GM21515 (cell line): ENCODE measurements around the gene GOLGA6A.
"Not testable (repeated sequence)": the region's sequence is repeated elsewhere in the genome, so short reads cannot be mapped to it uniquely, and the experiment has no call there.

Source experiments
- ATAC-seq: cut with Tn5 transposase; IDR thresholded peaks from one replicate; pipeline ENCODE4 v1.9.1; 2021; ENCODE audit not compliant: unreplicated experiment

GOLGA6A gene

DNA sequence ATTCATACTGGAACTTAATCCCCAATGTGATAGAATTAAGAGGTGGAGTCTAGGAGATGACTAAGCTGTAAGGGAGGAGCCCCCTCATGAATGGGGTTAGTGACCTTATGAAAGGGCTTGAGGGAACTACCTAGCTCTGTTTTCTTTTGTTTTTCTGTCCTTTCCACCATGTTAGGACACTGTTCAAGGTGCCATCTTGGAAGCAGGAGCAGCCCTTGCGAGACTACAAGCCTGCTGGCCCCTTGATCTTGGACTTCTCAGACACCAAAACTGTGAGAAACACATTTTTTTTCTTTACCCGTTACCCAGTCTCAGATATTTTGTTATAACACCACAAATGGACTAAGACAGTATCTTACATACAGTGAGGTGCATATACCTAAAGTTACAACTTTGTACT is 26.5 kb downstream of the GOLGA6A start:
- ATAC-seq: no peak

DNA sequence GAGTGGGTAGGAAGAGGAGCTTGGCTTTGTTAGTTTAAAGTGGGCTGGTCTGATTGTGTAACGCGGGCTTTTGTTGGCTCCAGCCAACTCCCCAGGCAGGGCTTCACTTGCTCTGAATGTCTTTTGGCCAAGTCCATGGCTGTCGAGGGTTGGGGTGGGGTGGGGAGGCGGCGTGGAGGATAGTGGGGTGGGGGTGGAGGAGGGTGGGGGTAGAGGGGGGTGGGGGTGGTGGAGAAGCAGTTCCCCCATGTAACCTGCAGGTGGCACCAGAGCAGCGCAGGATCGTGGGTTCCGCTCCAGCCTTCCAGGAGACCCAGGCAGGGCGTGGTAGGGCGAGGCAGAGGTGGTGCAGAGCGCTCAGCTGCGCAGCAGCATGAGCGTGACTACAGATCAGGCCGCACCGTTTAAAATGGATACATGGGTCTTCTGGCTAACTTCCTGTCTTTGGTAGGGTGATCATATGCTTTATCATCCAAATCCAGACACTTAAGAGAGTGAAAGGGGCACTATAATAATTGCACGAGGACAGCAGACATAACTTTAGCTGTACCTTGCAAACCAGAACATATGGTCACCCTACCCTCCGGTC is 28.3 kb downstream of the GOLGA6A start:
- no peak for ATAC-seq

DNA sequence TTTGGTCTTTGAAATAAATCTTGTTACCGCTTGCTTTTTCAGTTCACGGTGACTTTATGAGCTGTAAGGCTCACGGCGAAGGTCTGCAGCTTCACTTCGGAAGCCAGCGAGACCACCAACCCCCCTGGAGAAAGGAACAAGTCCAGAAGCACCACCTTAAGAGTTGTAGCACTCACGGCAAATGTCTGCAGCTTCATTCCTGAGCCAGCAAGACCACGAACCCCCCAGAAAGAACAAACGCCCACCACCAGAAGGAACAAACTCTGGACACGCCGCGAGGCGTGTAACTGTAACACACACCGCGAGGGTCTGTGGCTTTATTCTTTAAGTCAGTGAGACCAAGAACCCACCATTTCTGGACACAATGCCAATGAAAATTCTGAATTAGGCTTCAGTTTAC is 28.8 kb downstream of the GOLGA6A start:
- ATAC-seq: no peak

DNA sequence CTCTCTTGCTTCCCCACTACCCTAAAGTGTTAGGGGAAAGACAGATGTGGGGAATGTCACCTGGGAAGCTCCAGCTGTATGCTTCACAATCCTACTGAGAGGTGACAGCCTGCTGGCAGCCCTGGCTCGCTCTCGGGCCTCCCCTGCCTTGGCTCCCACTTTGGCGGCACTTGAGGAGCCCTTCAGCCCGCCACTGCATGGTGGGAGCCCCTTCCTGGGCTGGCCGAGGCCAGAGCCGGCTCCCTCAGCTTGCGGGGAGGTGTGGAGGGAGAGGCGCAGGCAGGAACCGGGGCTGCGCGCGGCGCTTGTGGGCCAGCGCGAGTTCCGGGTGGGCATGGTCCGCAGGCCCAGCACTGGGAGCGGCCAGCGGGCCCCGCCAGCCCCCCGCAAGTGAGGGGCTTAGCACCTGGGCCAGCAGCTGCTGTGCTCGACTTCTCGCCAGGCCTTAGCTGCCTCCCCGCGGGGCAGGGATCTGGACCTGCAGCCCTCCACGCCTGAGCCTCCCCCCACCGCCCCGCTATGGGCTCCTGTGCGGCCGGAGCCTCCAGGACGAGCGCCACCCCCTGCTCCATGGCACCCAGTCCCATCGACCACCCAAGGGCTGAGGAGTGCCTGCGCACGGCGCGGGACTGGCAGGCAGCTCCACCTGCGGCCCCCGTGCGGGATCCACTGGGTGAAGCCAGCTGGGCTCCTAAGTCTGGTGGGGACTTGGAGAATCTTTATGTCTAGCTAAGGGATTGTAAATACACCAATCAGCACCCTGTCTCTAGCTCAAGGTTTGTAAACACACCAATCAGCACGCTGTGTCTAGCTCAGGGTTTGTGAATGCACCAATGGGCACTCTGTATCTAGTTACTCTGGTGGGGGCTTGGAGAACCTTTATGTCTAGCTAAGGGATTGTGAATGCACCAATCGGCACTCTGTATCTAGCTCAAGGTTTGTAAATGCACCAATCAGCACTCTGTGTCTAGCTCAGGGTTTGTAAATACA is 29.8 kb downstream of the GOLGA6A start:
- not testable (repeated sequence) for ATAC-seq

DNA sequence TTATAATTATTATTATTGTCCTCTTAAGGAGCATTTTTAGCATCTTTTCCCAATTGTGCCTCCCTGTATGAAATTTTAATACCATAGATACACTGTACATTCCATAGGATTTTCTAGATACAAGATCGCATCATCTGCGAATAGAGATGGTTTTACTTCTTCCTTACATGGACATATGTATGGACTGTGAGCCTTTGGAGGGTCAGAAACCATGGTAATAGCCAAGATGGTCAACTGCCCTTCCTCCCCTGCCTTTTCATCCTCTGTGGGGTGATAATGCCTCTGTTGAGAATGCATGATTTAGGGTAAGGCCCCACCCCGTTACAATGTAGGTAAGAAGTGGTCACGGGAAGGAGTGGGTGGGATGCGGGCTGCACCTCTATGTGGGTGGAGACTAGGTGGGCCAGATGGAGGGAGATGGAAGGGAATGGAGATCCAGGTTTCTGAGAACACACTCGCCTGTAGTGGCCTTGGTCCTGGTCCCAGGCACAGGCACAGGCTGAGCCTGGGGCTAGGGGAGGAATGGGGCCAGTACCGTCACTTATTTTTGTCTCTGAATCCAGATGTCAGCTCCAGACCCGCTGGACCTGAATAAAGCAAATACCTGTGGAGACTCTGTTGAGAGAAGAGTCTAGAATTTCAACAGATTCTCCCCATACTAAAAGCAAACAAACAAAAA is 31.7 kb downstream of the GOLGA6A start:
- ATAC-seq: no peak

DNA sequence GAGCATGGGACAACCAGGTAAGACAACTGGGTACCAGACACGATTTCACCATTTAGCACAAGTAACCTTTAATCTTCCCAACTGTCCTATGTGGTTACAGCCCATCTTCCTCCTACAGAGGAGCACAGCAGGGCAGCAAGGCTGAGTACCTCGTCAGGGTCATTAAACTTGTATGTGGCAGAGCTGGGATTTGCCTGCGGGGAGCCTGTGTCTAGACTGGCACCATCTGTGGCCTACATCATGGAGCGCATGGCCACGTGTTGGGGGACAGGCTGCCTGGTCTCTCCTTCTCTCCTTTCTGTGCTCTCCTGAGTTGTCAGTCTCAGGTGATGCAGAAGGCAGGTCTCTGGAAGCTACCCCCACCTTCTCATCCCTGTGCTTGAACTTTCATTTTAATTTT is 32.2 kb downstream of the GOLGA6A start:
- no peak for ATAC-seq

DNA sequence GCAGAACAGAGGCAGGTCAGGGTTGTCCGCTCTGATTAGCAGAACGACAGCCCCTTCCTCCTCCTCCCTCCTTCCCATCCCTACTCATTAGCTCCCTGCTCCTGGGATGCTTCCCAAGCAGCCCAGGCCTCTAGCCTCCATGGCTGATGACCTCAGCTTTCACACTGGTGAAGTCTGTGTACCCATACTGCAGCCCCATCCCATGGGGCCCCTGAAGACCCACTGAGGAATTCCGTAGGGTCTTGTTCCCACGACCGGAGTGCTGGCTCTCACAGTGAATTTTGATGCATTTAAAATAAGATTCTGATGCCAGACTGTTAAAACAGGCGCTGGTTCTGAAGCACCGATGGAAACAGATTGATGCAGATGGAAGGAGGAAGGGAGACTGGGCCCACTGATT is 36.1 kb downstream of the GOLGA6A start:
- ATAC-seq: no peak

DNA sequence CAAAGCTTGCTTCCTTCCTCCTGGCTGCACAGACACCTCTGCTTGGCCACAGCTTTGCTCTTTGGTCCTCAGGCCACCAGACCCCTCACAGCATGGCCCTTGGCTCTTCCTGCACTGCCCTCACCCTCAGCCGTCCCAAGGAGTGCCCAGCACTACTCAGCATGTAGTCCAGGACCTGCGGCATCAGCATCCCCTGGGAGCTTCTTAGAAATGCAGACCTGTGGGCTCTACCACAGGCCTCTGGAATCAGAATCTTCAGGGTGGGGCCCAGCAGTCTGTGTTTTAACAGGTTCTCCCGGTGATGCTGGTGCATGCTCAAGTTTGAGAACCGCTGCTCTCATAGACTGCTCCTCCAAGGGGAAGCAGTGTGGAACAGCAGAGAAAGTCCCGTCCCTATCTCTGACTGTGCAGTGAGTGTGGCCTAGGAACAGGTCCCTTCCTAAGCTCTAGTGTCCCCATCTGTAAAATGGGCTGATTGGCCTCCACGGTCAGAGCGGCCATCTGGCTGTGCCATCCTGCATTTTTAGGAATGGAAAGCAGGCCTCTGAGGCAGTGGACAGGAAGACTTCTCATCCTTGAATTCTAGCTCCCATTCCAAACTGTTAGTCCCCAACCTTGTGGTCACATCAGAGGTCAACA is 36.6 kb downstream of the GOLGA6A start:
- ATAC-seq: no peak

DNA sequence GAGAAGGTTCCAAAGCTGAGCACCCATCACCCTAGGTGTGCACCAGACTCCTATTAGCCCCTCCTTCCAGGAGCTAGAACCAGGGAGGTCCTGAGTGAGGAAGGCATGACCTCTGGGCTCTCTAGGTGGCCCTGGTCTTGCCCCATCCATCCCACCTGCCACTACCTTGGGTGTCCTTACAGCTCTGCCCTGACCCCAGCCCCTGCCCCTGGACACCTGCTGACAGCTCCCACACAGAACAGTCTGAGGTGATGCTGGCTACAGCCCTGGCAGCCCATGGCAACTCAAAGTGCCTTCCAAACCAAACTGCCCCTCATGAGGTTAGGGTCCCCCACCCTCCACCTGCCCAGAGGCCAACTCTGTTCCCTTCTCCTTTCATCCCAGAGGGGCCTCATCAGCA is 37.2 kb downstream of the GOLGA6A start:
- no peak for ATAC-seq

DNA sequence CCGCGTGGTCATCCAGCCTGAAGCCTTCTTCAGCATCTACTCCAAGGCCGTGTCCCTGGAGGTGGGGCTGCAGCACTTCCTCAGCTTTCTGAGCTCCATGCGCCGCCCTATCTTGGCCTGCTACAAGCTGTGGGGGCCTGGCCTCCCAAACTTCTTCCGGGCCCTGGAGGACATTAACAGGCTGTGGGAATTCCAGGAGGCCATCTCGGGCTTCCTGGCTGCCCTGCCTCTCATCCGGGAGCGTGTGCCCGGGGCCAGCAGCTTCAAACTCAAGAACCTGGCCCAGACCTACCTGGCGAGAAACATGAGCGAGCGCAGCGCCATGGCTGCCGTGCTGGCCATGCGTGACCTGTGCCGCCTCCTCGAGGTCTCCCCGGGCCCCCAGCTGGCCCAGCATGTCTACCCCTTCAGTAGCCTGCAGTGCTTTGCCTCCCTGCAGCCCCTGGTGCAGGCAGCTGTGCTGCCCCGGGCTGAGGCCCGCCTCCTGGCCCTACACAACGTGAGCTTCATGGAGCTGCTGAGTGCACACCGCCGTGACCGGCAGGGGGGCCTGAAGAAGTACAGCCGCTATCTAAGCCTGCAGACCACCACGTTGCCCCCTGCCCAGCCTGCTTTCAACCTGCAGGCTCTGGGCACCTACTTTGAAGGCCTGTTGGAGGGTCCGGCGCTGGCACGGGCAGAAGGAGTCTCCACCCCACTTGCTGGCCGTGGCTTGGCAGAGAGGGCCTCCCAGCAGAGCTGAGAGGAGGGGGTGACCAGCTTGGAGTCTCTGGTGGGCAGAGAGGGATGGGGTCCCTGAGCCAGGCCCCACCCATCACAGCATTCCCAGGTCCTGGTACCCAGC is 37.9 kb downstream of the GOLGA6A start:
- no peak for ATAC-seq

DNA sequence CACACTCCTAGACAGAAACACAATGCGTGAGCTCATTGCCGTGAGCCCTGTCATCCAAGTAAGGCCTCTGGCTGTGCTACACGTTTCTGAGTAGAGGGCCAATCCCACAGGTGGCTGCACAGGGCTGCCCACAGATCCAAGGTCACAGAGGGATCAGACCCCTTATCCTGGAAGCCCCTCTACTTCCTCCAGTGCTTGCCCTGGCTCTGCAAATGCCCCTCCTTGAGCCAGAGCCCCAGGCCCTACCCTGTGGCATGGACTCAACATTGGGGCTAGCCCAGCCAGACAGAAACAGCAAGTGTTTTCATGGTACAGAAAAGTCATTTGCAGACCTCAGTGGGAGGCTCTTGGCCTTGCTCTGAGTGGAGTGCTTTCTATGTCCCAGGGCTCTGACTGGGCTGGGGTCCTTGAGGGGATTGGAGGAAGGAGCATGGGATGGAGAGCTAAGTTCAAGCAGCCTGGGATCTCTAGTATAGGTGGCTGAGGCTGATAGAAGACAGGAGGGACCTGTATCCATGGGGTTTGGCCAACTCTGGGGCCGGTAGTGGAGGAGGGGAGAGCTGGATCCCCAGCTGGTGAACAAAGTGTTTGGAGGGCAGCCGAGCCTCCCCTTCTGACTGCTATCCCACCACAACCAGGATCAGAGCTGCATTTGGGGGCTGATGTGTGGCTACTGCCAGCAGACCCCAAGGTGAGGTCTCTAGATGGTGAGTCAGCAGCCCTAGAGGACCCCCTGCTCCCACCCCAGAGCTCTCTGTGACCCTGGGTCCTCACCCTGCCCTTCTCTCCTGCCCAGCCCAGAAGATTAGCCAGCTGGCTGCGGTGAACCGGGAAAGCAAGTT is 38.7 kb downstream of the GOLGA6A start:
- ATAC-seq: no peak

DNA sequence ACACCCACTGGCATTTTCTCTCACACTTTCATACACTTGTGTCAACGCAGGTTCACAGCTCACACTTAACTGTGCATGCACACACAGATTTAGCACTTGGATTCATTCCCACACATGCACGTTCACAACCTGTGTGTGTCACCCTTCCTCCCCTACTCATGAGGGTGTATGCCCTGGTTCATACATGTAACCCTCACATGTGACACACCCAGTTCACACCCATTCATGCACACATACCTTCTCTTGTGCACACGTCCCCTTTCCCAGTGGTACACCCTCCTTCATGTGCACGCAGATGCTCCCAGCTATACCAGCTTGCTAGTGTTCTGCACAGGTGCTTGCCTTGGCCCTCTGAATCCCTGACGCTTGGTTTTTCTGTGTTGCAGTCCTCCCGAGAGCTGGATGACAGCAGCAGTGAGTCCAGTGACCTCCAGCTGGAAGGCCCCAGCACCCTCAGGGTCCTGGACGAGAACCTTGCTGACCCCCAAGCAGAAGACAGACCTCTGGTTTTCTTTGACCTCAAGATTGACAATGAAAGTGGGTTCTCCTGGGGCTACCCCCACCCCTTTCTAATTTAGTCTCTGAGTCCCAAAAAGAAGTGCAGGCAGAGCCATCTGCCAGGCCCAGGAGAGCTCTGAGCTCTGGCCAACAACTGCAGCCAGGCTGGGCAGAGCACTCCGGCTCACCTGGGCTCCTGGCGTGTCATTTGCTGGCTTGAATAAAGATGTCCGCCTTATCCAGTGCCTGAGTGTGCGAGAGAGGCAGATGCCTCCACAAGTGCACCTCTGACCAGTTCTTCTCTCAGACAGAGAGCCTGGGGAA is 39.5 kb downstream of the GOLGA6A start:
- no peak for ATAC-seq

DNA sequence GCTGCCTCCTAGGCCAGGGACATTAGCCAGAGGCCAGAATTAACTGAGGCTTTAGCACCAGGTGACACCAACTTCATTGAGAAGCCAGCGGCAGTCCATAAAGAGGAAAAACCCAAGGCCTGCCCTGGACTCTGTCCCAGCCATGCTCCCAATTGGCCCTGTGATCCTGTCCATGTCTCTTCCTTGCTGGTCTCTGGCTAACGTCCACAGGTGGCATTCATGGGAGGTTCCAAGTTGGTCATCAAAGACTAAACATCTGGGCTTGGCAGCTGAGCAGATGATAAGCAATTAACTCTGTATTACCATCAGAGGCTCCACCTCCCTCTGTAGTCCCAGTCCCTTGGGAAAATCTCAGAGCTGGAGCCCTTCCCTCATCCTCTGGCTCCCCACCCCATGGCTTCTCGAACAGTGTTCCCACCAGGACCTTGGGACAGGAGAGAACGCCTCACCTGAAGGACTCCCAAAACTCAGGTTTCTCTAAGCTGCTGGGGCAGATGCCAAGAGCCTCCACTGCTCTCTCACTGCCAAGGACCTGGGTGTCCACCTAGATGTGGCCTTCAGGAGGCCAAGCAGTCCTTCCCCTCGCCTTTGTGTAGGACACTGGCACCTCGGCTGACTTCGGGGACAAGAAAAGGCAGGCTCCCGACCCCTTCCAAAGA is 40.4 kb downstream of the GOLGA6A start:
- ATAC-seq: no peak

DNA sequence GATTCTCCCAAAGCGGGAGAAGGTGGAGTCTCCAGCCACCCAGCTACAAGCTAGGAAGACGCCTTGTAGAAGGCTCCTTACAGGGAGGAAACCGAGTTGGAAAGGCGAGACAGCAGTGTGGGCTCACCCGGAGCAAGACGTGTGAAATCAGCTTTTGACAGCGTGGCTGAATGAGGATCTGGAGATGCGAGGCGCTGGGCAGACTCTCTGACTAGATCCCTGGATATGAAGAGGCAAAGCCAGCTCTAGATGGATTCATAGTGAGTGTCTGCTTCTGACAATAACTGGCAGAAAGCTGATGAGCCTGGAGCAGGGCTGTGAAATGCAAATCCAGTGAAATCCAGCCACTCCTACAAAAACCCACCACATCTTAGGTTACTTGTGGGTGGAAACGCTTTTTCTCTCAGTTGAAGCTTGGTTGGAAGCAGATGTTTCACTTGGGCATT is 41.0 kb downstream of the GOLGA6A start:
- ATAC-seq: no peak

DNA sequence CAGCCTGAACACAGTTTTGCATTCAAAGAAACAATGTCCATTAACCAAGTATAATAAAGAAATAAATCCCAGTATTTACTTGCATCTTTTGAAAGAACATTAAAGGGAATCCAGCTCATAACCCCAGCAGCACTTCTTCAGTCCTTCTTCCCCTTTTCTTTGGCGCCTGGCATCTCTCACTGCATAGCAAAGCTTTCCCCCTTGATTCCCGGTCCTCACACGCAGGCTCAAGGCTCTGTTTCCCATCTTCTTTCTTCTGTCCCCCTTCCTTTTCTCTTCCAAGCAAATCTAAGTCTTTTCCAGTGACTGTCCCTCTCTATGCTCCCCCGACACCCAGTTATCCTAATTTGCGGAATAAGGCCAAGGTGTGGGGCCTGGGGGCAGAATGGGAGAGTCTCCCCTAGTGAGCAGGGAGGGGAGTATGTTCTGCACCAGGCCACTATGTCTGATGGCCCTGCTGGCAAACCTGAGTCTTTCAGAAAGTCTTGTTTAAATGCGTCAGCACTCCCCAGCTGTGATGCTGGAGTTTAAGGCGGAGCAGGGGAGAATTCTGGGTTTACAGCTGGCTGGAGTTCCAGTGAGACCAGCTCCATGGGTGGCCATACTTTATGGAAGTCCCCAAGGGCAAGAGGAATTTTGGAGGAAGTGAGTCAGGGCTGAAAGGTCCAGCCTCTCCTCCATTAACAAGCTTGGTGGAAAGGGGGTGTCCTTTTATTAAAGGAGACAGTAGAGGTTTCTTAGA is 42.1 kb downstream of the GOLGA6A start:
- no peak for ATAC-seq

DNA sequence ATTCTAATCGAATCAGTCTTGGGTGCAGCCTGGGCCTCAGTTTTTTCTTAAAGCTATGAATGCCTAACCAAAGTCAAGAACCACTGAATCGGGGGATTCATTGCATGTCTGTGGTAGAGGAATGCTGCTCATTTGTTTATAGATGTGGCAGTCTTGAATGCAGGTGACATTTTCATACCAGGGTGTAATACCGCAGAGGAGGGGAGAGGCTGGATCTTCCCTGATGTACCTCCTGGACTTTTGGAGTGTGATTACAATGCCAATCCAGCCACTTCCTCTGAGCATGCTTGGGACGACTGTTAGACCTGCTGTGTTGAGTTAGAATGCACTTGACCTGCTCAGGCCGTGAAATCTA is 42.7 kb downstream of the GOLGA6A start:
- ATAC-seq: no peak
